Amygdala (tissue), 56 donors: ENCODE data around the gene SLC2A5.
"Not testable (repeated sequence)": the region's sequence is repeated elsewhere in the genome, so short reads cannot be mapped to it uniquely, and the experiment has no call there.

Source experiments
- DNase-seq, 56 donors: peaks; one replicate each; lab custom pipeline; 2025; lab: John Stamatoyannopoulos, UW

Gene SLC2A5

GRCh38 chr1:9014475-9015375 is 54.7 kb downstream of the SLC2A5 start:
- DNase-seq, result no peak

- no peak for DNase-seq
Measured at GRCh38 chr1:9013819-9014218, 55.6 kb downstream of the SLC2A5 start.

GRCh38 chr1:9010781-9011323 is 58.6 kb downstream of the SLC2A5 start:
- no peak for DNase-seq

- peak in 1 of 56 donors; percentile 6 for DNase-seq
Measured at GRCh38 chr1:9009438-9010370, 59.7 kb downstream of the SLC2A5 start.

- no peak for DNase-seq
Measured at GRCh38 chr1:9008236-9008635, 61.2 kb downstream of the SLC2A5 start.

GRCh38 chr1:9006956-9007615 is 62.3 kb downstream of the SLC2A5 start:
- DNase-seq, result no peak

- DNase-seq, result no peak
Measured at GRCh38 chr1:9005395-9005708, 64.1 kb downstream of the SLC2A5 start.

- peak in 43 of 56 donors; percentile 3 to 74 (median 33) for DNase-seq
Measured at GRCh38 chr1:9004700-9005394, 64.6 kb downstream of the SLC2A5 start.

GRCh38 chr1:9004031-9004699 is 65.3 kb downstream of the SLC2A5 start:
- no peak for DNase-seq

- not testable (repeated sequence) for DNase-seq
Measured at GRCh38 chr1:9002215-9002560, 67.2 kb downstream of the SLC2A5 start.

GRCh38 chr1:9001534-9002214 is 67.8 kb downstream of the SLC2A5 start:
- DNase-seq, result not testable (repeated sequence)

- DNase-seq, result not testable (repeated sequence)
Measured at GRCh38 chr1:8993962-8994675, 75.3 kb downstream of the SLC2A5 start.

- no peak for DNase-seq
Measured at GRCh38 chr1:8992936-8993687, 76.3 kb downstream of the SLC2A5 start.

- DNase-seq, result no peak
Measured at GRCh38 chr1:8989821-8990220, 79.6 kb downstream of the SLC2A5 start.

GRCh38 chr1:8989061-8989460 is 80.4 kb downstream of the SLC2A5 start:
- DNase-seq, result no peak

GRCh38 chr1:8988618-8988967 is 80.8 kb downstream of the SLC2A5 start:
- no peak for DNase-seq

- peak in 47 of 56 donors; percentile 4 to 85 (median 47) for DNase-seq
Measured at GRCh38 chr1:8987881-8988617, 81.4 kb downstream of the SLC2A5 start.
